GM12878 (cell line): Measurements from ENCODE around the gene ING1. TPM values are rescaled to one million over a fixed set of nuclear protein-coding genes. Genes with fewer than 3 reads are reported as not detected.

ENCODE experiments used
- ATAC-seq: fragments of 200-7000 bp; cut with Tn5 transposase; 3 replicates; pipeline ENCODE4 v1.9.1; 2020; ENCODE audit warnings: mild to moderate bottlenecking, moderate library complexity
- BruUV-seq: library from RNA; stranded (reverse); fragments of 400-500 nt; replicated peaks from 2 replicates; lab custom pipeline; 2021; lab: Mats Ljungman, UMichigan
- CTCF ChIA-PET: fragments of 300-600 bp; sonication (Branson Sonifier 250); formaldehyde crosslinking; extraction: SDS; loops from one replicate; lab custom pipeline; 2021; ENCODE audit warnings: inconsistent platforms; lab: Yijun Ruan, JAX
- POLR2A ChIA-PET: fragments of 350-600 bp; formaldehyde crosslinking; extraction: SDS; loops from one replicate; lab custom pipeline; 2021; ENCODE audit warnings: inconsistent platforms; lab: Charles Lee
- RAD21 ChIA-PET: fragments of 300-600 bp; sonication (Branson Sonifier 250); formaldehyde crosslinking; loops from one replicate; lab custom pipeline; 2023; ENCODE audit warnings: antibody characterized with exemption; ENCODE audit not compliant: unreplicated experiment; lab: Charles Lee
- SMC1A ChIA-PET: fragments of 300-600 bp; sonication (Branson Sonifier 250); formaldehyde crosslinking; loops from one replicate; lab custom pipeline; 2023; ENCODE audit not compliant: unreplicated experiment, uncharacterized antibody; lab: Charles Lee
- DNase-seq: peaks from one replicate; pipeline ENCODE4 v3.0.0-alpha.2; 2011; ENCODE audit warnings: low read depth, low spot score
- FAIRE-seq: peaks from 3 replicates; lab custom pipeline; 2011; peaks lifted over from hg19 to GRCh38; lab: Jason Lieb, UNC
- H2AFZ ChIP-seq: 2 replicates; pipeline ENCODE4 v1.6.0; 2011; ENCODE audit warnings: low read depth, low read length, control low read depth; ENCODE audit not compliant: control insufficient read depth
- H3K27ac ChIP-seq: 2 replicates; pipeline ENCODE4 v1.5.1; 2011; ENCODE audit warnings: control low read depth; ENCODE audit not compliant: control insufficient read depth, insufficient read depth
- H3K27me3 ChIP-seq, 2 experiments: replicated peaks in 1 of 2; 2 replicates each; pipeline versions ENCODE4 v1.6.0 to v1.6.1; 2011; ENCODE audit warnings: low read length in 1 of 2; ENCODE audit not compliant: control insufficient read depth in 2 of 2, insufficient read depth in 2 of 2
- H3K36me3 ChIP-seq, 2 experiments: 2 replicates each; pipeline ENCODE4 v1.5.1; 2011; ENCODE audit warnings: low read length in 1 of 2; ENCODE audit not compliant: control insufficient read depth in 2 of 2, insufficient read depth in 2 of 2
- H3K4me1 ChIP-seq: 2 replicates; pipeline ENCODE4 v1.6.1; 2011; ENCODE audit warnings: mild to moderate bottlenecking, low read length, moderate library complexity, mixed read lengths; ENCODE audit not compliant: control insufficient read depth, insufficient read depth
- H3K4me2 ChIP-seq: 2 replicates; pipeline ENCODE4 v1.6.0; 2011; ENCODE audit warnings: control low read depth; ENCODE audit not compliant: control insufficient read depth, insufficient read depth
- H3K4me3 ChIP-seq: fragments of 200-600 bp; sonication (generic); 2 replicates; pipeline ENCODE4 v1.5.1; 2016
- H3K79me2 ChIP-seq: 2 replicates; pipeline ENCODE4 v1.6.0; 2011; ENCODE audit warnings: low read length; ENCODE audit not compliant: control insufficient read depth, insufficient read depth
- H3K9ac ChIP-seq: 2 replicates; pipeline ENCODE4 v1.8.0; 2011; ENCODE audit warnings: low read length, control low read depth, mixed read lengths; ENCODE audit not compliant: control insufficient read depth, insufficient read depth
- H3K9me3 ChIP-seq: replicated peaks from 3 replicates; pipeline ENCODE4 v1.5.1; 2011; ENCODE audit warnings: mild to moderate bottlenecking, low read length; ENCODE audit not compliant: control insufficient read depth, insufficient read depth
- H4K20me1 ChIP-seq: 2 replicates; pipeline ENCODE4 v1.6.0; 2011; ENCODE audit not compliant: control insufficient read depth, insufficient read depth
- E2F4 ChIP-seq: IDR thresholded peaks from 2 replicates; pipeline ENCODE4 v1.6.1; 2012; ENCODE audit warnings: low read depth, low read length, improper control_type of control experiment
- FOS ChIP-seq: IDR thresholded peaks from 3 replicates; pipeline ENCODE4 v1.6.1; 2011; ENCODE audit warnings: borderline replicate concordance; ENCODE audit not compliant: insufficient read length; ENCODE audit errors: extremely low read depth
- IRF3 ChIP-seq: fragments of 450-650 bp; IDR thresholded peaks from 2 replicates; pipeline ENCODE4 v1.6.1; 2014; ENCODE audit warnings: mild to moderate bottlenecking
- IRF4 ChIP-seq: IDR thresholded peaks from 2 replicates; pipeline ENCODE4 v1.6.1; 2011; ENCODE audit warnings: low read depth, low read length
- MEF2B ChIP-seq: fragments of 450-650 bp; IDR thresholded peaks from 2 replicates; pipeline ENCODE4 v1.6.1; 2018; ENCODE audit warnings: mild to moderate bottlenecking, moderate library complexity; ENCODE audit not compliant: partially characterized antibody, poor library complexity, severe bottlenecking
- NKRF ChIP-seq: fragments of 450-650 bp; conservative IDR thresholded peaks from 2 replicates; pipeline ENCODE4 v1.6.1; 2017; ENCODE audit warnings: mild to moderate bottlenecking, moderate library complexity
- PAX5 ChIP-seq: IDR thresholded peaks from 2 replicates; pipeline ENCODE4 v1.6.1; 2011; ENCODE audit warnings: low read depth, low read length, borderline replicate concordance
- RBBP5 ChIP-seq: fragments of 200-600 bp; sonication (generic); conservative IDR thresholded peaks from 2 replicates; pipeline ENCODE4 v1.6.1; 2016
- STAT1 ChIP-seq: fragments of 450-650 bp; conservative IDR thresholded peaks from 2 replicates; pipeline ENCODE4 v1.6.1; 2014; ENCODE audit warnings: antibody characterized with exemption, mild to moderate bottlenecking
- TAF1 ChIP-seq: IDR thresholded peaks from 2 replicates; pipeline ENCODE4 v1.6.1; 2011; ENCODE audit warnings: mild to moderate bottlenecking, low read depth, low read length, borderline replicate concordance
- TARDBP ChIP-seq: IDR thresholded peaks from 2 replicates; pipeline ENCODE4 v1.6.1; 2016; ENCODE audit warnings: borderline replicate concordance
- TBL1XR1 ChIP-seq: IDR thresholded peaks from 2 replicates; pipeline ENCODE4 v1.6.1; 2012; ENCODE audit warnings: low read depth, low read length, improper control_type of control experiment
- TCF3 ChIP-seq: IDR thresholded peaks from 2 replicates; pipeline ENCODE4 v1.6.1; 2012; ENCODE audit warnings: low read depth, mild to moderate bottlenecking, low read length, borderline replicate concordance; ENCODE audit not compliant: insufficient read depth
- USF2 ChIP-seq: IDR thresholded peaks from 2 replicates; pipeline ENCODE4 v1.6.1; 2011; ENCODE audit warnings: low read depth, low read length, improper control_type of control experiment, borderline replicate concordance
- ZNF217 ChIP-seq: fragments of 450-650 bp; IDR thresholded peaks from 2 replicates; pipeline ENCODE4 v1.6.1; 2017; ENCODE audit warnings: antibody characterized with exemption, mild to moderate bottlenecking
- WGBS: methylation state at CpG from one replicate; pipeline ENCODE4 v1.1.6; 2016; ENCODE audit warnings: low lambda C conversion rate; ENCODE audit not compliant: insufficient replicate concordance, insufficient coverage; ENCODE audit errors: missing lambda C conversion rate; 5-methylcytosine and 5-hydroxymethylcytosine counted together
- in situ Hi-C: fragments of 300-500 bp; cut with MboI; formaldehyde crosslinking; loops from 9 replicates; pipeline ENCODE4 v1.14.3; 2018; ENCODE audit warnings: mixed read lengths
- intact Hi-C: fragments of 100-400 bp; cut with micrococcal nuclease; formaldehyde crosslinking; loops from one replicate; pipeline ENCODE4 v1.14.2; 2022; ENCODE audit not compliant: unreplicated experiment
- polyA plus RNA-seq, 11 experiments: library from polyadenylated mRNA; depleted of rRNA in 4 of 11; unstranded in 6 of 11; stranded (reverse) in 5 of 11; fragments of >200 nt; fragmentation: Nextera tagmentation in 4 of 11; fragmentation: Illumina TruSeq in 1 of 11; extraction: Ambion mirVana in 4 of 11; extraction: Trizol in 1 of 11; gene quantifications; 1 replicate in 1 of 11; 2 replicates in 10 of 11; pipeline versions ENCODE4 v1.2.1 to v1.2.3, GENCODE V29; 2011 to 2016; ENCODE audit warnings: inconsistent platforms in 2 of 11, missing spikeins in 2 of 11, low read depth in 1 of 11
- total RNA-seq, 4 experiments: library from RNA; depleted of rRNA in 3 of 4; stranded (reverse); fragments of >200 nt in 3 of 4; fragmentation: Illumina TruSeq in 1 of 4; extraction: Trizol in 1 of 4; gene quantifications; 2 replicates each; pipeline versions ENCODE4 v1.2.1 to v1.2.3, GENCODE V29; 2013 to 2021

ING1 gene
- total and polyA plus RNA-seq, 10 of the 15 experiments (the other 5 are each of a cell fraction or from before 2014, with no cell fraction given) = 1.3 to 20.4 (median 13.1) TPM

- 0 out of 2 replicates have a peak, but pooled peaks have one; percentile 30 for TF ChIP-seq TCF3
- no peak for TF ChIP-seq USF2
- TF ChIP-seq RBBP5 = no peak
- TF ChIP-seq TARDBP = no peak
- TF ChIP-seq ZNF217 = no peak
- TF ChIP-seq IRF3 = 0 out of 2 replicates have a peak, but pooled peaks have one; percentile 13
Measured at GRCh38 chr13:110705826-110706569, 7.5 kb upstream of the ING1 start, which contains the start of gene CARS2 (continued).

GRCh38 chr13:110706570-110707372, 6.7 kb upstream of the ING1 start:
- Histone ChIP-seq H3K4me1 (peaks cover 18% of the 10 kb centered on the region), H3K79me2 (peaks cover 27% of the 10 kb centered on the region), H3K27me3 (no peaks in the 10 kb centered on the region), H3K27ac (peak overlapping the region; percentile 37), H3K4me3 (peak overlapping the region; percentile 61; the same call in 1 of the 2 replicates), H2AFZ (peak overlapping the region; percentile 87), H3K9me3 (no peaks in the 10 kb centered on the region), H3K9ac (peak overlapping the region; percentile 54; the same call in 1 of the 2 replicates), H4K20me1 (no peaks in the 10 kb centered on the region), H3K36me3 (peaks cover 2 to 11% of the 10 kb centered on the region in 2 experiments; a peak in 3 of 4 replicates), H3K4me2 (peak overlapping the region; percentile 94)
- no peak for ATAC-seq
- no TSS peak for BruUV-seq
- ChIA-PET POLR2A (interaction anchor here (1.3 to 2.2 kb wide), 3 partner anchors 8 to 30 kb away, joined by 4 to 9 read pairs (median 6); no protein-coding TSS in a partner anchor), RAD21 (interaction anchor here (1.0 to 2.3 kb wide), 3 partner anchors 8 to 90 kb away, joined by 3 to 6 read pairs (median 5); no protein-coding TSS in a partner anchor), CTCF (interaction anchor here (0.8 to 1.6 kb wide), 3 partner anchors 9 to 209 kb away, joined by 3 to 4 read pairs (median 3); no protein-coding TSS in a partner anchor), SMC1A (no interaction called here)
- 30% methylated on average over 7 of the region's 8 CpGs for WGBS
- no peak for FAIRE-seq
- DNase-seq = no peak
- intact Hi-C loops = no loop called here
- in situ Hi-C loops = no loop called here
- no peak for TF ChIP-seq IRF4
- TF ChIP-seq STAT1 = no peak
- TF ChIP-seq TAF1 = 0 out of 2 replicates have a peak, but pooled peaks have one; percentile 3
- TF ChIP-seq FOS = peak; percentile 1
- TF ChIP-seq MEF2B = no peak
- 0 out of 2 replicates have a peak, but pooled peaks have one; percentile 4 for TF ChIP-seq NKRF
- TF ChIP-seq E2F4 = no peak
- no peak for TF ChIP-seq TBL1XR1
- TF ChIP-seq PAX5 = peak; percentile 75; the same call in 1 of the 2 replicates
